ENCODE data around the gene ADD1. TPM values are rescaled to one million over a fixed set of nuclear protein-coding genes. Genes with fewer than 3 reads are reported as not detected.
A peak's percentile ranks its signal among the peaks of the same experiment; 100 is the strongest.
"Not testable (repeated sequence)": the region's sequence is repeated elsewhere in the genome, so short reads cannot be mapped to it uniquely, and the experiment has no call there.

ADD1 gene
- total RNA-seq, 1 donor from 2014 or later: 235 TPM

- peaks cover 36% of the 10 kb centered on the region for H3K36me3 Mint-ChIP-seq
- H3K27me3 Mint-ChIP-seq: no peaks in the 10 kb centered on the region
- no peaks in the 10 kb centered on the region for H3K9me3 Mint-ChIP-seq
- TF ChIP-seq CTCF (conservative IDR thresholded peaks at IDR 0.05): no peak
- H3K27ac Mint-ChIP-seq: no peak overlapping the region
- H3K4me1 Mint-ChIP-seq (ENCODE audit: unreplicated experiment): peaks cover 11% of the 10 kb centered on the region
- no peak overlapping the region for H3K4me3 Mint-ChIP-seq
- DNase-seq (ENCODE audit: extremely low spot score, unreplicated experiment): no peak
These were observed 109.9 kb downstream of the ADD1 start for GRCh38 chr4:2953496-2953895.

- peaks cover 42% of the 10 kb centered on the region for H3K36me3 Mint-ChIP-seq
- no peaks in the 10 kb centered on the region for H3K27me3 Mint-ChIP-seq
- no peaks in the 10 kb centered on the region for H3K9me3 Mint-ChIP-seq
- H3K4me1 Mint-ChIP-seq (ENCODE audit: unreplicated experiment): peaks cover 18% of the 10 kb centered on the region
- H3K27ac Mint-ChIP-seq: no peak overlapping the region
- DNase-seq (ENCODE audit: extremely low spot score, unreplicated experiment): no peak
- TF ChIP-seq CTCF (conservative IDR thresholded peaks at IDR 0.05): peak; percentile 35
- H3K4me3 Mint-ChIP-seq: no peak overlapping the region
These were observed 110.9 kb downstream of the ADD1 start for GRCh38 chr4:2954358-2955185.

- not testable (repeated sequence) for H3K4me3 Mint-ChIP-seq
- peak; percentile 15 for TF ChIP-seq CTCF (conservative IDR thresholded peaks at IDR 0.05)
- H3K36me3 Mint-ChIP-seq: peaks cover 38% of the 10 kb centered on the region
These were observed 111.8 kb downstream of the ADD1 start for GRCh38 chr4:2955186-2956044.

GRCh38 chr4:2958446-2958845 is 114.8 kb downstream of the ADD1 start:
- H3K36me3 Mint-ChIP-seq: peaks cover 26% of the 10 kb centered on the region
- H3K27me3 Mint-ChIP-seq: no peaks in the 10 kb centered on the region
- H3K9me3 Mint-ChIP-seq: no peaks in the 10 kb centered on the region
- no peak for TF ChIP-seq CTCF (conservative IDR thresholded peaks at IDR 0.05)
- H3K4me3 Mint-ChIP-seq: peak overlapping the region; percentile 61
- no peak for DNase-seq (ENCODE audit: extremely low spot score, unreplicated experiment)
- H3K4me1 Mint-ChIP-seq (ENCODE audit: unreplicated experiment): peaks cover 27% of the 10 kb centered on the region
- H3K27ac Mint-ChIP-seq: peak overlapping the region; percentile 70

More at GRCh38 chr4:2955186-2956044, 111.8 kb downstream of the ADD1 start:
- not testable (repeated sequence) for DNase-seq (ENCODE audit: extremely low spot score, unreplicated experiment); H3K27ac Mint-ChIP-seq; H3K9me3 Mint-ChIP-seq; H3K27me3 Mint-ChIP-seq
- H3K4me1 Mint-ChIP-seq (ENCODE audit: unreplicated experiment): peaks cover 18% of the 10 kb centered on the region

- H3K9me3 Mint-ChIP-seq; H3K27me3 Mint-ChIP-seq; H3K4me3 Mint-ChIP-seq; DNase-seq (ENCODE audit: extremely low spot score, unreplicated experiment); H3K27ac Mint-ChIP-seq: not testable (repeated sequence)
- Mint-ChIP-seq H3K36me3 (peaks cover 19% of the 10 kb centered on the region), H3K4me1 (ENCODE audit: unreplicated experiment) (peaks cover 33% of the 10 kb centered on the region)
These were observed 116.8 kb downstream of the ADD1 start for GRCh38 chr4:2960450-2960849.

- TF ChIP-seq CTCF (conservative IDR thresholded peaks at IDR 0.05): no peak
- no peak for DNase-seq (ENCODE audit: extremely low spot score, unreplicated experiment)
- Mint-ChIP-seq H3K9me3 (no peaks in the 10 kb centered on the region), H3K27ac (no peak overlapping the region), H3K27me3 (no peaks in the 10 kb centered on the region), H3K36me3 (peaks cover 10% of the 10 kb centered on the region), H3K4me1 (ENCODE audit: unreplicated experiment) (peaks cover 33% of the 10 kb centered on the region), H3K4me3 (peak overlapping the region; percentile 89)
These were observed 117.8 kb downstream of the ADD1 start for GRCh38 chr4:2961421-2961810.

Data from type B pancreatic cell (in vitro differentiated cells).